Progenitor cell of endocrine pancreas (in vitro differentiated cells): ENCODE measurements around the gene TMEM266. TPM values are rescaled to one million over a fixed set of nuclear protein-coding genes. Genes with fewer than 3 reads are reported as not detected.
A peak's percentile ranks its signal among the peaks of the same experiment; 100 is the strongest.

ENCODE experiments used
- DNase-seq: peaks from one replicate; pipeline ENCODE4 v3.0.0; 2021; ENCODE audit warnings: low spot score; ENCODE audit not compliant: unreplicated experiment
- H3K27ac Mint-ChIP-seq: 2 replicates; pipeline ENCODE4 v1.8.0; 2021; ENCODE audit warnings: mild to moderate bottlenecking, moderate library complexity, mixed read lengths
- H3K27me3 Mint-ChIP-seq: 2 replicates; pipeline ENCODE4 v1.8.0; 2021; ENCODE audit warnings: mixed read lengths
- H3K36me3 Mint-ChIP-seq: 2 replicates; pipeline ENCODE4 v1.8.0; 2022; ENCODE audit warnings: mixed read lengths; ENCODE audit not compliant: insufficient read depth
- H3K4me1 Mint-ChIP-seq: 2 replicates; pipeline ENCODE4 v1.8.0; 2021; ENCODE audit warnings: low read depth, mixed read lengths
- H3K4me3 Mint-ChIP-seq: 2 replicates; pipeline ENCODE4 v1.8.0; 2021; ENCODE audit warnings: low read depth, mild to moderate bottlenecking, moderate library complexity, mixed read lengths
- H3K9me3 Mint-ChIP-seq: 2 replicates; pipeline ENCODE4 v1.8.0; 2021; ENCODE audit warnings: low read depth, mixed read lengths
- CTCF ChIP-seq: fragments of 200-600 bp; sonication (generic); IDR thresholded peaks from one replicate; pipeline ENCODE4 v1.5.0; 2021; ENCODE audit warnings: antibody characterized with exemption, mild to moderate bottlenecking; ENCODE audit not compliant: unreplicated experiment
- total RNA-seq: library from RNA; stranded (reverse); gene quantifications from 2 replicates; pipeline ENCODE4 v1.2.1, GENCODE V29; 2021

The TMEM266 gene
- total RNA-seq, 1 donor from 2014 or later, result 0.50 TPM

GRCh38 chr15:76204109-76204845 lies 144.5 kb downstream of the TMEM266 start:
- Mint-ChIP-seq H3K36me3 (peaks cover 1% of the 10 kb centered on the region), H3K27me3 (no peaks in the 10 kb centered on the region), H3K4me1 (no peaks in the 10 kb centered on the region), H3K27ac (no peak overlapping the region), H3K4me3 (no peak overlapping the region), H3K9me3 (no peaks in the 10 kb centered on the region)
- no peak for DNase-seq
- no peak for TF ChIP-seq CTCF

GRCh38 chr15:76204916-76205460 lies 145.2 kb downstream of the TMEM266 start:
- H3K27me3 Mint-ChIP-seq, result no peaks in the 10 kb centered on the region

DNA sequence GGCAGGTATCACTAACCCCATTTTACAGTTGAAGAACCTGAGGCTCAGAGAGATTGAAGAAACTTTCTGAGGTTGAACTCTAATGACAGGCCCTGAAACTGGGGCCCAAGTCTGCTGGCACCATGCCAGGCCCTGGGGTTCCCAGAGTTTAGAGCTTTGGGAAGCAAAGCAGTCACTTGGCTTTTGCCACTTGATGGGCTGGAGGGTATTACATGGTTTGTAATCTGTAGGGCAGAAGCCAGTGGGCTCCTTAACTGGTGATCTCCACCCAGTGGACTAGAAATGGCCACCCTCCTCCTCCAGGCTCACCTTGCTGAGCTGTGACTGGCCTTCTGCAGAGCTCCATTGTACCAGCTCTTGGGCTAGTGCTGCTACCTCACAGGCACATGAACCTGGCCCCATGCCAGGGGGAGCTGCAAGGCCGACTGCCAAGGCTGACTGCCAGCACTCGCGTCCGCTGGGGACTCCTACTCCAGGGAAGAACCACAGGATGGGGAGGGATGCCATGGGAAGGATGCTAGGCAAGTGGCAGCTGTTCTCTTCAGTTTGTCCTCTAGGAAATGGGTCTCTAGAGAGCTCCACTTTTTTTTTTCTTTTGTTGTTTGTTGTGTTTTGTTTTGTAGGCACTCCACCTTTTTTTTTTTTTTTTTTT lies 146.7 kb downstream of the TMEM266 start:
- H3K4me3 Mint-ChIP-seq, result no peak overlapping the region
- TF ChIP-seq CTCF, result no peak
- H3K9me3 Mint-ChIP-seq, result no peaks in the 10 kb centered on the region
- H3K27ac Mint-ChIP-seq, result no peak overlapping the region
- peaks cover 1% of the 10 kb centered on the region for H3K36me3 Mint-ChIP-seq
- no peaks in the 10 kb centered on the region for H3K4me1 Mint-ChIP-seq
- no peak for DNase-seq
- no peaks in the 10 kb centered on the region for H3K27me3 Mint-ChIP-seq

More at GRCh38 chr15:76204916-76205460, 145.2 kb downstream of the TMEM266 start:
- Mint-ChIP-seq H3K4me1 (no peaks in the 10 kb centered on the region), H3K4me3 (no peak overlapping the region), H3K9me3 (no peaks in the 10 kb centered on the region), H3K27ac (no peak overlapping the region), H3K36me3 (peaks cover 1% of the 10 kb centered on the region)
- TF ChIP-seq CTCF, result no peak
- DNase-seq, result no peak

- DNase-seq, result no peak
- TF ChIP-seq CTCF, result no peak
- Mint-ChIP-seq H3K36me3 (peaks cover 1% of the 10 kb centered on the region), H3K4me3 (no peak overlapping the region), H3K4me1 (no peaks in the 10 kb centered on the region), H3K27me3 (no peaks in the 10 kb centered on the region), H3K9me3 (no peaks in the 10 kb centered on the region), H3K27ac (peak overlapping the region; percentile 39)
These were observed 148.4 kb downstream of the TMEM266 start for GRCh38 chr15:76208084-76208785.

- no peaks in the 10 kb centered on the region for H3K4me1 Mint-ChIP-seq
- DNase-seq, result no peak
- no peak for TF ChIP-seq CTCF
- no peak overlapping the region for H3K4me3 Mint-ChIP-seq
- no peak overlapping the region for H3K27ac Mint-ChIP-seq
- no peaks in the 10 kb centered on the region for H3K27me3 Mint-ChIP-seq
- peaks cover 3% of the 10 kb centered on the region for H3K36me3 Mint-ChIP-seq
- no peaks in the 10 kb centered on the region for H3K9me3 Mint-ChIP-seq
These were observed 149.1 kb downstream of the TMEM266 start for GRCh38 chr15:76208786-76209424.
